HCT116 (cell line): ENCODE results near the gene XYLT2. TPM values are rescaled to one million over a fixed set of nuclear protein-coding genes. Genes with fewer than 3 reads are reported as not detected.

Experiments
- ATAC-seq: fragments of 200-7000 bp; cut with Tn5 transposase; 2 replicates; pipeline ENCODE4 v1.9.1; 2020; ENCODE audit warnings: mild to moderate bottlenecking, moderate library complexity
- BruUV-seq: library from RNA; stranded (reverse); fragments of 400-500 nt; replicated peaks from 2 replicates; lab custom pipeline; 2021; lab: Mats Ljungman, UMichigan
- CTCF ChIA-PET: fragments of 300-600 bp; sonication (Branson Sonifier 250); formaldehyde crosslinking; loops from one replicate; lab custom pipeline; 2021; ENCODE audit warnings: antibody characterized with exemption; lab: Charles Lee
- POLR2A ChIA-PET: fragments of 300-600, 350-600 bp; sonication (Branson Sonifier 250); formaldehyde crosslinking; loops from one replicate; lab custom pipeline; 2021; ENCODE audit warnings: antibody characterized with exemption; lab: Charles Lee
- RAD21 ChIA-PET, 2 experiments: fragments of 300-600 bp; sonication (Branson Sonifier 250); formaldehyde crosslinking; loops; one replicate each; lab custom pipeline; 2023; ENCODE audit warnings: low total read pairs in 2 of 2; ENCODE audit not compliant: uncharacterized antibody in 2 of 2, unreplicated experiment in 2 of 2, low non-redundant PET in 1 of 2; lab: Charles Lee
- DNase-seq: peaks from one replicate; pipeline ENCODE4 v3.0.0-alpha.2; 2010; ENCODE audit warnings: low read depth, low spot score
- H2AFZ ChIP-seq: fragments of 200-600 bp; shearing (Covaris generic), sonication (generic); 2 replicates; pipeline ENCODE4 v1.6.1; 2017; ENCODE audit warnings: low read depth, mixed run types, mixed read lengths, antibody characterized with exemption, low read length; ENCODE audit not compliant: poor library complexity, severe bottlenecking
- H3K27ac ChIP-seq: 2 replicates; pipeline ENCODE4 v1.5.1; 2012; ENCODE audit warnings: low read depth, low read length
- H3K27me3 ChIP-seq: fragments of 200-600 bp; sonication (generic); 2 replicates; pipeline ENCODE4 v1.6.1; 2016; ENCODE audit warnings: mixed run types, low read length, mixed read lengths; ENCODE audit not compliant: insufficient read depth
- H3K36me3 ChIP-seq, 2 experiments: fragments of 200-500 bp in 1 of 2; fragments of 200-600 bp in 1 of 2; sonication (Bioruptor generic) in 1 of 2; sonication (generic) in 1 of 2; 2 replicates each; pipeline versions ENCODE4 v1.5.1 to v1.6.1; 2014 to 2016; ENCODE audit warnings: low read length in 2 of 2, inconsistent platforms in 1 of 2, mixed read lengths in 1 of 2, mixed run types in 1 of 2; ENCODE audit not compliant: insufficient read depth in 2 of 2, control insufficient read depth in 1 of 2
- H3K4me1 ChIP-seq, 2 experiments: fragments of 200-600 bp in 1 of 2; sonication (generic) in 1 of 2; 2 replicates each; pipeline versions ENCODE4 v1.5.1 to v1.6.1; 2012 to 2017; ENCODE audit warnings: low read length in 2 of 2, inconsistent platforms in 1 of 2, mild to moderate bottlenecking in 1 of 2, mixed read lengths in 1 of 2, mixed run types in 1 of 2, moderate library complexity in 1 of 2; ENCODE audit not compliant: insufficient read depth in 2 of 2, control insufficient read depth in 1 of 2
- H3K4me2 ChIP-seq: fragments of 200-600 bp; sonication (generic); 2 replicates; pipeline ENCODE4 v1.6.1; 2017; ENCODE audit warnings: mixed run types, low read length, mixed read lengths
- H3K4me3 ChIP-seq, 2 experiments: fragments of 200-600 bp in 1 of 2; sonication (generic) in 1 of 2; replicated peaks in 1 of 2; 2 replicates each; pipeline ENCODE4 v1.5.1; 2011 to 2016; ENCODE audit warnings: low read length in 2 of 2, control low read depth in 1 of 2, low read depth in 1 of 2, mild to moderate bottlenecking in 1 of 2, mixed read lengths in 1 of 2, mixed run types in 1 of 2
- H3K79me2 ChIP-seq: fragments of 200-600 bp; sonication (generic); 2 replicates; pipeline ENCODE4 v1.6.1; 2017; ENCODE audit warnings: mild to moderate bottlenecking, mixed run types, low read length, moderate library complexity, mixed read lengths; ENCODE audit not compliant: insufficient read depth
- H3K9ac ChIP-seq: fragments of 200-600 bp; sonication (generic); 2 replicates; pipeline ENCODE4 v1.6.1; 2016; ENCODE audit warnings: low read length, mixed read lengths
- H3K9me2 ChIP-seq: fragments of 200-600 bp; sonication (generic), shearing (Covaris generic); 2 replicates; pipeline ENCODE4 v1.6.1; 2017; ENCODE audit warnings: mixed run types, mild to moderate bottlenecking, moderate library complexity; ENCODE audit not compliant: insufficient read depth
- H3K9me3 ChIP-seq, 2 experiments: fragments of 200-500 bp in 1 of 2; fragments of 200-600 bp in 1 of 2; sonication (Bioruptor generic) in 1 of 2; sonication (generic) in 1 of 2; 2 replicates each; pipeline ENCODE4 v1.6.1; 2014 to 2017; ENCODE audit warnings: low read length in 2 of 2, mixed read lengths in 2 of 2, inconsistent platforms in 1 of 2, low read depth in 1 of 2, mild to moderate bottlenecking in 1 of 2, mixed run types in 1 of 2, moderate library complexity in 1 of 2; ENCODE audit not compliant: control insufficient read depth in 1 of 2, insufficient read depth in 1 of 2
- H4K20me1 ChIP-seq: fragments of 200-600 bp; sonication (generic), shearing (Covaris generic); 2 replicates; pipeline ENCODE4 v1.6.1; 2017; ENCODE audit warnings: mixed run types, mild to moderate bottlenecking, moderate library complexity; ENCODE audit not compliant: insufficient read depth
- CBX3 ChIP-seq: IDR thresholded peaks from 2 replicates; pipeline ENCODE4 v1.6.1; 2012; ENCODE audit warnings: low read depth
- CEBPB ChIP-seq: IDR thresholded peaks from 2 replicates; pipeline ENCODE4 v1.6.1; 2012; ENCODE audit warnings: low read depth
- EGR1 ChIP-seq: IDR thresholded peaks from 2 replicates; pipeline ENCODE4 v1.6.1; 2012; ENCODE audit warnings: low read depth
- EZH2 ChIP-seq: fragments of 200-600 bp; sonication (generic); IDR thresholded peaks from 2 replicates; pipeline ENCODE4 v1.6.1; 2017; ENCODE audit warnings: antibody characterized with exemption, mixed run types
- EZH2phosphoT487 ChIP-seq: fragments of 200-600 bp; IDR thresholded peaks from 2 replicates; pipeline ENCODE4 v1.6.1; 2018; ENCODE audit warnings: antibody characterized with exemption, borderline replicate concordance
- JUND ChIP-seq: IDR thresholded peaks from 2 replicates; pipeline ENCODE4 v1.6.1; 2012
- POLR2AphosphoS5 ChIP-seq: IDR thresholded peaks from 2 replicates; pipeline ENCODE4 v1.6.1; 2011; ENCODE audit warnings: mild to moderate bottlenecking, low read depth, low read length, moderate library complexity
- RAD21 ChIP-seq: IDR thresholded peaks from 2 replicates; pipeline ENCODE4 v1.6.1; 2012; ENCODE audit warnings: low read depth, mild to moderate bottlenecking
- SRF ChIP-seq: IDR thresholded peaks from 2 replicates; pipeline ENCODE4 v1.6.1; 2012; ENCODE audit warnings: low read depth
- TCF7L2 ChIP-seq: IDR thresholded peaks from 2 replicates; pipeline ENCODE4 v1.7.0; 2011; ENCODE audit warnings: borderline replicate concordance, inconsistent platforms; ENCODE audit not compliant: insufficient read depth, insufficient read length; ENCODE audit errors: extremely low read depth
- ZBTB33 ChIP-seq: IDR thresholded peaks from 2 replicates; pipeline ENCODE4 v1.6.1; 2011; ENCODE audit warnings: mild to moderate bottlenecking, low read length, moderate library complexity; ENCODE audit not compliant: insufficient replicate concordance; ENCODE audit errors: extremely low read depth
- ZNF274 ChIP-seq: fragments of 200-500 bp; sonication (Bioruptor generic); IDR thresholded peaks from 2 replicates; pipeline ENCODE4 v1.6.1; 2014; ENCODE audit warnings: mild to moderate bottlenecking, low read depth, low read length, inconsistent platforms
- intact Hi-C: fragments of 100-400 bp; cut with micrococcal nuclease; formaldehyde crosslinking; loops from 2 replicates; pipeline ENCODE4 v1.10.0; 2022
- total RNA-seq: library from RNA; stranded (reverse); gene quantifications from one replicate; pipeline ENCODE4 v1.2.1, GENCODE V29; 2021; ENCODE audit not compliant: unreplicated experiment
- TF ChIP-seq, protein P1 (sequence below): IDR thresholded peaks from 2 replicates; pipeline ENCODE4 v1.6.1; 2012
- TF ChIP-seq, protein P2 (sequence below): IDR thresholded peaks from 2 replicates; pipeline ENCODE4 v1.6.1; 2012; ENCODE audit warnings: low read depth

The XYLT2 gene
- total RNA-seq, 1 experiment from 2014 or later, result 37.5 TPM

DNA sequence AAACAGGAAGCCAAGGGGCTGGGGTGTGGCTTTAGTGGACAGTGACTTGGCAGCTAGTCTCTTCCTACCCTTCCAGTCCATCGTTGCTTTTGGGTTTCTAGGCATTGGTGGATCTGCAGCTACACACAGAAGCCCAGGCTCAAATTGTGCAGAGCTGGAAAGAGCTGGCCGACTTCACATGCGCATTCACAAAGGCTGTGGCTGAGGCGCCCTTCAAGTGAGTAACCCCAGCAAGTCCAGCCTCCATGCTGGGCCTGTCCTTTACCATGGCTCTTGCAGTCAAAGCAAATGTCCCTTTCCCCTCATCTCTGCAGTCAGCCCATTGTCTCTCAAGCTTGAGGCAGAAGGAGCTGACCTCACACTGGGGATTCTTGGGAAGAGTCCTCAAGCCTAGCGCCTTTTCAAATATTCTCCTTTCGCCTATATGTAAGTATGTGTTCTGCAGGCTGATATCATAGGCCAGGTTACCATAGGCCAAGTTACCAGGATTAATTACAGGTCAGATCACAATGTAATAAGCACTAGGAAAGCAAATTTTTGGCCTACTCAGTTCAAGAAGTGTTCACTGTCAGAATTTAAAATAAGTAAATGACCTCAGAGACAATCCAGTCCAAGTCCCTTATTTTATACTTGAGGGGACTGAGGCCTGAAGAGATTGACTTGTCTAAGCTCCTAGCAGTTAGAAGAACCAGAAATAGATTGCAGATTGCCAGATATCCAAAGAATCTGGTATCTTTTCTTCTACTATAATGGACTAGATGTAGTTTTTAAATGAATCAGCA, 33.6 kb downstream of the XYLT2 start:
- no peaks in the 10 kb centered on the region for H3K9me2 ChIP-seq
- TF ChIP-seq SRF (no peak), ZNF274 (no peak), RAD21 (no peak), EGR1 (no peak), EZH2phosphoT487 (no peak), ZBTB33 (no peak), TCF7L2 (no peak), POLR2AphosphoS5 (no peak), JUND (no peak), EZH2 (no peak), CBX3 (no peak), CEBPB (no peak)
- TF ChIP-seq, protein P1, sequence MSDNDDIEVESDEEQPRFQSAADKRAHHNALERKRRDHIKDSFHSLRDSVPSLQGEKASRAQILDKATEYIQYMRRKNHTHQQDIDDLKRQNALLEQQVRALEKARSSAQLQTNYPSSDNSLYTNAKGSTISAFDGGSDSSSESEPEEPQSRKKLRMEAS, result no peak
- TF ChIP-seq, protein P2, sequence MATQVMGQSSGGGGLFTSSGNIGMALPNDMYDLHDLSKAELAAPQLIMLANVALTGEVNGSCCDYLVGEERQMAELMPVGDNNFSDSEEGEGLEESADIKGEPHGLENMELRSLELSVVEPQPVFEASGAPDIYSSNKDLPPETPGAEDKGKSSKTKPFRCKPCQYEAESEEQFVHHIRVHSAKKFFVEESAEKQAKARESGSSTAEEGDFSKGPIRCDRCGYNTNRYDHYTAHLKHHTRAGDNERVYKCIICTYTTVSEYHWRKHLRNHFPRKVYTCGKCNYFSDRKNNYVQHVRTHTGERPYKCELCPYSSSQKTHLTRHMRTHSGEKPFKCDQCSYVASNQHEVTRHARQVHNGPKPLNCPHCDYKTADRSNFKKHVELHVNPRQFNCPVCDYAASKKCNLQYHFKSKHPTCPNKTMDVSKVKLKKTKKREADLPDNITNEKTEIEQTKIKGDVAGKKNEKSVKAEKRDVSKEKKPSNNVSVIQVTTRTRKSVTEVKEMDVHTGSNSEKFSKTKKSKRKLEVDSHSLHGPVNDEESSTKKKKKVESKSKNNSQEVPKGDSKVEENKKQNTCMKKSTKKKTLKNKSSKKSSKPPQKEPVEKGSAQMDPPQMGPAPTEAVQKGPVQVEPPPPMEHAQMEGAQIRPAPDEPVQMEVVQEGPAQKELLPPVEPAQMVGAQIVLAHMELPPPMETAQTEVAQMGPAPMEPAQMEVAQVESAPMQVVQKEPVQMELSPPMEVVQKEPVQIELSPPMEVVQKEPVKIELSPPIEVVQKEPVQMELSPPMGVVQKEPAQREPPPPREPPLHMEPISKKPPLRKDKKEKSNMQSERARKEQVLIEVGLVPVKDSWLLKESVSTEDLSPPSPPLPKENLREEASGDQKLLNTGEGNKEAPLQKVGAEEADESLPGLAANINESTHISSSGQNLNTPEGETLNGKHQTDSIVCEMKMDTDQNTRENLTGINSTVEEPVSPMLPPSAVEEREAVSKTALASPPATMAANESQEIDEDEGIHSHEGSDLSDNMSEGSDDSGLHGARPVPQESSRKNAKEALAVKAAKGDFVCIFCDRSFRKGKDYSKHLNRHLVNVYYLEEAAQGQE, result no peak
- POLR2A ChIA-PET, result interaction anchor here (1.1 kb wide), 1 partner anchor 17 kb away, joined by 4 read pairs; no protein-coding TSS in a partner anchor
- no peaks in the 10 kb centered on the region for H4K20me1 ChIP-seq
- H2AFZ ChIP-seq, result no peak overlapping the region
- no TSS peak for BruUV-seq
- intact Hi-C loops, result no loop called here
- H3K4me1 ChIP-seq, result no peaks in the 10 kb centered on the region
- no peak overlapping the region for H3K4me2 ChIP-seq
- RAD21 ChIA-PET, result no interaction called here
- CTCF ChIA-PET, result interaction anchor here (1.6 kb wide), 1 partner anchor 18 kb away, joined by 6 read pairs; the partner anchor contains the start of gene LRRC59
- no peak overlapping the region for H3K4me3 ChIP-seq
- no peak for DNase-seq
- H3K79me2 ChIP-seq, result peaks cover 6% of the 10 kb centered on the region; the same call in 1 of the 2 replicates
- no peaks in the 10 kb centered on the region for H3K9me3 ChIP-seq
- ATAC-seq, result no peak
- H3K27me3 ChIP-seq, result no peaks in the 10 kb centered on the region
- no peak overlapping the region for H3K9ac ChIP-seq
- H3K36me3 ChIP-seq, result peaks cover 33 to 57% of the 10 kb centered on the region in 2 experiments
- no peak overlapping the region for H3K27ac ChIP-seq
